Tibial nerve (tissue), 3 donors: ENCODE measurements around the gene LHPP.

Experiments used
- POLR2A ChIP-seq, 2 donors: fragments of 450-650 bp; IDR thresholded peaks; one replicate each; pipeline ENCODE4 v1.6.1; 2017; ENCODE audit warnings: antibody characterized with exemption in 2 of 2, mild to moderate bottlenecking in 2 of 2, moderate library complexity in 2 of 2
- TF ChIP-seq, protein P1 (sequence below), 5 experiments: fragments of 200-600 bp in 3 of 5; fragments of 450-650 bp in 2 of 5; sonication (generic) in 3 of 5; IDR thresholded peaks; one replicate each; pipeline ENCODE4 v1.5.1; 2016 to 2019; ENCODE audit warnings: antibody characterized with exemption in 5 of 5, mild to moderate bottlenecking in 3 of 5, moderate library complexity in 2 of 5

GRCh38 chr10:124653311-124653710, 191.7 kb downstream of the LHPP start:
- TF ChIP-seq, protein P1, sequence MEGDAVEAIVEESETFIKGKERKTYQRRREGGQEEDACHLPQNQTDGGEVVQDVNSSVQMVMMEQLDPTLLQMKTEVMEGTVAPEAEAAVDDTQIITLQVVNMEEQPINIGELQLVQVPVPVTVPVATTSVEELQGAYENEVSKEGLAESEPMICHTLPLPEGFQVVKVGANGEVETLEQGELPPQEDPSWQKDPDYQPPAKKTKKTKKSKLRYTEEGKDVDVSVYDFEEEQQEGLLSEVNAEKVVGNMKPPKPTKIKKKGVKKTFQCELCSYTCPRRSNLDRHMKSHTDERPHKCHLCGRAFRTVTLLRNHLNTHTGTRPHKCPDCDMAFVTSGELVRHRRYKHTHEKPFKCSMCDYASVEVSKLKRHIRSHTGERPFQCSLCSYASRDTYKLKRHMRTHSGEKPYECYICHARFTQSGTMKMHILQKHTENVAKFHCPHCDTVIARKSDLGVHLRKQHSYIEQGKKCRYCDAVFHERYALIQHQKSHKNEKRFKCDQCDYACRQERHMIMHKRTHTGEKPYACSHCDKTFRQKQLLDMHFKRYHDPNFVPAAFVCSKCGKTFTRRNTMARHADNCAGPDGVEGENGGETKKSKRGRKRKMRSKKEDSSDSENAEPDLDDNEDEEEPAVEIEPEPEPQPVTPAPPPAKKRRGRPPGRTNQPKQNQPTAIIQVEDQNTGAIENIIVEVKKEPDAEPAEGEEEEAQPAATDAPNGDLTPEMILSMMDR (IDR thresholded peaks at IDR 0.05), result no peak
- no peak for TF ChIP-seq POLR2A (IDR thresholded peaks at IDR 0.05)
